Thyroid gland (tissue), 4 donors: Measurements from ENCODE around the gene SUOX. TPM values are rescaled to one million over a fixed set of nuclear protein-coding genes. Genes with fewer than 3 reads are reported as not detected.

ENCODE experiments used
- DNase-seq, 2 donors: peaks; one replicate each; pipeline ENCODE4 v3.0.0-alpha.2; 2019
- H3K27ac ChIP-seq, 3 donors: fragments of 200-600 bp; sonication (generic); 1 replicate in 2 of 3; 2 replicates in 1 of 3; pipeline ENCODE4 v1.5.1; 2016 to 2019; ENCODE audit warnings: mild to moderate bottlenecking in 1 of 3, moderate library complexity in 1 of 3
- H3K27me3 ChIP-seq: fragments of 200-600 bp; sonication (generic); one replicate; pipeline ENCODE4 v1.5.1; 2019
- H3K36me3 ChIP-seq, 2 donors: fragments of 200-600 bp; sonication (generic); one replicate each; pipeline ENCODE4 v1.5.1; 2016 to 2019
- H3K4me1 ChIP-seq, 2 donors: fragments of 200-600 bp; sonication (generic); one replicate each; pipeline ENCODE4 v1.5.1; 2017 to 2019
- H3K4me3 ChIP-seq, 3 donors: fragments of 200-600 bp; sonication (generic); replicated peaks in 1 of 3; 1 replicate in 2 of 3; 2 replicates in 1 of 3; pipeline ENCODE4 v1.5.1; 2016; ENCODE audit warnings: mild to moderate bottlenecking in 1 of 3
- H3K9me3 ChIP-seq: fragments of 200-600 bp; sonication (generic); one replicate; pipeline ENCODE4 v1.5.1; 2017
- CTCF ChIP-seq, 6 experiments: fragments of 200-600 bp in 3 of 6; fragments of 450-650 bp in 3 of 6; sonication (generic) in 3 of 6; IDR thresholded peaks; one replicate each; pipeline ENCODE4 v1.5.1; 2016 to 2019; ENCODE audit warnings: antibody characterized with exemption in 6 of 6, mild to moderate bottlenecking in 2 of 6, inconsistent platforms in 1 of 6, moderate library complexity in 1 of 6
- POLR2A ChIP-seq, 2 donors: fragments of 450-650 bp; IDR thresholded peaks; one replicate each; pipeline ENCODE4 v1.6.1; 2017; ENCODE audit warnings: antibody characterized with exemption in 2 of 2, mild to moderate bottlenecking in 2 of 2, moderate library complexity in 1 of 2
- WGBS, 2 donors: methylation state at CpG; one replicate each; pipeline ENCODE4 v1.1.5; 2017; 5-methylcytosine and 5-hydroxymethylcytosine counted together
- intact Hi-C: fragments of 100-400 bp; cut with DNase I; formaldehyde crosslinking; loops from one replicate; pipeline ENCODE4 v1.15.1; 2023
- total RNA-seq, 4 donors: library from RNA; depleted of rRNA; stranded (reverse); fragments of >200 nt; gene quantifications; one replicate each; pipeline ENCODE4 v1.2.3, GENCODE V29; 2016

Gene SUOX
- total RNA-seq, 4 donors from 2014 or later: 18.7 to 36.8 (median 36.2) TPM

DNA sequence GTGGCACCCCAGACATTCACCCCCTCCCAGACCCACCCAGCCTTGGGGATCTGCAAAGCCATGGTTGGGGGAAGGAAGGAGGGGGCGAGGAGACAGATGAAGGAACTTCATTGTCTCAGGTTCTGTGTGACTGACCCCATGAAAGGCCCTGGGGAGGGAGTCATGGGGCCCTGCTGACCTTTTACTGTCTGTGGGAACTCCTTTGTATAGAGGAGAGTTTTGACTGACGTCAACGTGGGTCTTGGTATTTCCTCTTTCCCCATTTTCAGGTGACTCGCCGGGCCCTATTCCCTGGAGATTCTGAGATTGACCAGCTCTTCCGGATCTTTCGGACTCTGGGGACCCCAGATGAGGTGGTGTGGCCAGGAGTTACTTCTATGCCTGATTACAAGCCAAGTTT, 26.3 kb upstream of the SUOX start:
- Histone ChIP-seq H3K27me3 (no peaks in the 10 kb centered on the region), H3K4me3 (no peak overlapping the region), H3K27ac (no peak overlapping the region), H3K36me3 (no peaks in the 10 kb centered on the region), H3K9me3 (no peaks in the 10 kb centered on the region), H3K4me1 (peaks cover 22 to 23% of the 10 kb centered on the region in 2 donors)
- TF ChIP-seq CTCF (IDR thresholded peaks at IDR 0.05) (no peak), POLR2A (IDR thresholded peaks at IDR 0.05) (no peak)
- DNase-seq: no peak
- intact Hi-C loops: no loop called here
- WGBS, 2 donors: 88 to 97% methylated on average over 7 of the region's 7 CpGs

GRCh38 chr12:55972042-55972441, 25.0 kb upstream of the SUOX start:
- intact Hi-C loops: no loop called here
- Histone ChIP-seq H3K4me3 (no peak overlapping the region), H3K27me3 (no peaks in the 10 kb centered on the region), H3K9me3 (no peaks in the 10 kb centered on the region), H3K4me1 (peaks cover 18 to 27% of the 10 kb centered on the region in 2 donors), H3K36me3 (no peaks in the 10 kb centered on the region), H3K27ac (peak overlapping the region in 2 of 3 donors; percentile 72 to 88)
- TF ChIP-seq CTCF (IDR thresholded peaks at IDR 0.05): no peak
- TF ChIP-seq POLR2A (IDR thresholded peaks at IDR 0.05): peak in 1 of 2 donors; percentile 8
- peak; percentile 17 to 19 for DNase-seq
- WGBS, 2 donors: 50 to 54% methylated on average over 3 of the region's 3 CpGs

DNA sequence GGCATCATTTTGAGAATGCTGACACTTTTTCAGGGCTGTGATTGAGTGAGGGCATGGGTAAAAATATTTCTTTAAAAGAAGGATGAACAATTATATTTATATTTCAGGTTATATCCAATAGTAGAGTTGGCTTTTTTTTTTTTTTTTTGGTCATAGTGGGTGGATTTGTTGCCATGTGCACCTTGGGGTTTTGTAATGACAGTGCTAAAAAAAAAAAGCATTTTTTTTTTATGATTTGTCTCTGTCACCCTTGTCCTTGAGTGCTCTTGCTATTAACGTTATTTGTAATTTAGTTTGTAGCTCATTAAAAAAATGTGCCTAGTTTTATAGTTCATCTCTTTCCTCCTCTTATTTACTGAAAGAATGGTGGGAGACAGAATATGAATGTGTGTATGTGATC, 24.6 kb upstream of the SUOX start:
- H3K4me3 ChIP-seq: peak overlapping the region in 1 of 3 donors; percentile 45
- H3K36me3 ChIP-seq: no peaks in the 10 kb centered on the region
- H3K27ac ChIP-seq: peak overlapping the region; percentile 72 to 90 (median 88)
- intact Hi-C loops: no loop called here
- no peaks in the 10 kb centered on the region for H3K27me3 ChIP-seq
- no peak for DNase-seq
- TF ChIP-seq CTCF (IDR thresholded peaks at IDR 0.05) (no peak), POLR2A (IDR thresholded peaks at IDR 0.05) (no peak)
- H3K4me1 ChIP-seq: peaks cover 13 to 23% of the 10 kb centered on the region in 2 donors
- WGBS, 2 donors: 44 to 68% methylated on average over 1 of the region's 1 CpG
- no peaks in the 10 kb centered on the region for H3K9me3 ChIP-seq

DNA sequence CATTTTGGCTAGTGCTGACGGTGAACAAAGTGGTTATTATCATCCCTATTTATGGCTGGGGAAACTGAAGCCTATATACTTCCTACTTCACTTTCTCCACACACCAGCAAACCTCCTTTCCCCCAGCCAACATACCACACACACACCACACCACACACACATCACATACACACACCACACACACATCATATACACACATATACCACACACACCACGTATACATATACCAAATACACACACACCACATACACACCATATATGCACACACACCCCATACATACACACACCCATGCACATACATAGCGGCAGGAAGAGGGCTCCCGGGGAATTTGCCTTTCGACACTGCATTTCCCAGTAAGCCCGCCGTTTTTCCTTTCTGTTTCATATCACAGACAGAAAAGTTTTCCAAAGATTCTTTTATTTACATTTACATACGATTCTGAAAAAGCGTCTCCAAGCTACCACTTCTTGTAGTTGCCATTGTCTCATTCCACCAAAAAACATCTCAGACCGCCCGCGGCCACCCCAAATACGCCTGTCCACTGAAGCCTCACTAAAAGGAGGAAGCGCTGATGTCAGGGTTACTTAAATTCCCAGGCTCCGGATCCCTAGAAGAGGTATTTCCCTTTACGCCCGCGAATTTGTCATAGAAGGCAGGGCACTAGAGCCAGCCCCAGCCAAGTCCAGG, 24.0 kb upstream of the SUOX start:
- Histone ChIP-seq H3K4me1 (peaks cover 12 to 20% of the 10 kb centered on the region in 2 donors), H3K4me3 (peak overlapping the region in 2 of 3 donors; percentile 39 to 45), H3K36me3 (no peaks in the 10 kb centered on the region), H3K27me3 (no peaks in the 10 kb centered on the region), H3K9me3 (no peaks in the 10 kb centered on the region), H3K27ac (peak overlapping the region; percentile 72 to 90 (median 88))
- intact Hi-C loops: no loop called here
- peak in 1 of 2 donors; percentile 7 for DNase-seq
- 3 to 5% methylated on average over 18 of the region's 18 CpGs for WGBS, 2 donors
- TF ChIP-seq POLR2A (IDR thresholded peaks at IDR 0.05) (peak in 1 of 2 donors; percentile 67), CTCF (IDR thresholded peaks at IDR 0.05) (no peak)

DNA sequence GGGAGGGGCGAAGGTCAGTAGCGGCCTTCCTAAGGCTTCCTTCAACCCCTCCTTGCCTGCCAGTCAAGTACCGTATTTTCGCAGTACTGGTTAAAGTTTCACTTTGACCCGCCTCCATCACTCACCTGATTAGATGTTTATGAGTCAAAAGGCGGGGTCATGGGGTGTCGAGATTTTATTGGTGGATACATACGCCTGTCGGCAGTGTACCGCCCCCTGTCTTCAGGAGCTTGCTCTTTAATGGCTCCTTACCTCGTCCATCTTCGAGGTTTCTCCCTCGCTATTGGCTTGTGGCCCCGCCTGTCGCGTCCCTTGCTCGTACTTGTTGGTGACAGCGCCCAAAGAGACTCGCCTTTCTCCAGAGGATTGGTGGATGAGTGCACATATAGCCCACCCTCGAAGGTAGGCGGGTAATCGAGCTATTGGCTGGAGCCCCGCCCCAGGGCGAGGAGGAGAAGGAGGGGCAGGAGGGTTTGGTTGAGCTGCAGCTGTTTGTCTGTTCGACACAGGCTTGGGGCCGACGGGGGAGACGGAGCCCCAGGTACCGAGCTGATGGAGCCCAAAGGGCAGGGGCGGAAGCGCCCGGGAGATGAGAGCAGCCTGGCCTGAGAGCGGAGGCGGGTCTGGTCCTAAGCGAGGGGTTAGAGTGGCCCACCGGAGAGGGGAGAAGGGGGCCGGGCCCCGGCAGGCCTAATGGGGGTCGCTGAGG, 23.3 kb upstream of the SUOX start, which contains the start of gene RAB5B:
TSS of gene RAB5B (plus strand) at position 480 of the 709 bp plus-strand sequence. CDS start 12,883 bp downstream, outside the sequence.
- H3K27ac ChIP-seq: peak within 1 kb of the TSS; percentile 82 to 96 (median 90)
- peaks cover 12 to 20% of the 10 kb centered on the region in 2 donors for H3K4me1 ChIP-seq
- no peaks in the 10 kb centered on the region for H3K9me3 ChIP-seq
- H3K4me3 ChIP-seq: peak within 1 kb of the TSS; percentile 86 to 100 (median 100)
- peak; percentile 100 for DNase-seq
- no peaks in the 10 kb centered on the region for H3K36me3 ChIP-seq
- no peaks in the 10 kb centered on the region for H3K27me3 ChIP-seq
- intact Hi-C loops: no loop called here
- 1 to 2% methylated on average over 28 to 38 of the region's 39 CpGs for whole genome bisulfite sequencing, 2 donors
- TF ChIP-seq POLR2A (IDR thresholded peaks at IDR 0.05): peak; percentile 77 to 95
- no peak for TF ChIP-seq CTCF (IDR thresholded peaks at IDR 0.05)
